IgD-negative memory B cell (primary cell): ENCODE data around the gene KIAA1755. TPM values are rescaled to one million over a fixed set of nuclear protein-coding genes. Genes with fewer than 3 reads are reported as not detected.

Experiments
- H3K27ac Mint-ChIP-seq, 3 donors: one replicate each; pipeline ENCODE4 v1.8.0; 2020 to 2022; ENCODE audit warnings: mild to moderate bottlenecking in 3 of 3, mixed read lengths in 3 of 3, moderate library complexity in 1 of 3
- H3K27me3 Mint-ChIP-seq: one replicate; pipeline ENCODE4 v1.8.0; 2021; ENCODE audit warnings: mixed read lengths
- H3K36me3 Mint-ChIP-seq: one replicate; pipeline ENCODE4 v1.8.0; 2020; ENCODE audit warnings: mild to moderate bottlenecking, mixed read lengths
- H3K4me1 Mint-ChIP-seq, 3 donors: one replicate each; pipeline ENCODE4 v1.8.0; 2020 to 2022; ENCODE audit warnings: mixed read lengths in 3 of 3, mild to moderate bottlenecking in 1 of 3
- H3K4me3 Mint-ChIP-seq, 4 donors: one replicate each; pipeline ENCODE4 v1.8.0; 2020 to 2022; ENCODE audit warnings: mild to moderate bottlenecking in 4 of 4, mixed read lengths in 4 of 4, moderate library complexity in 3 of 4
- H3K9me3 Mint-ChIP-seq, 3 donors: one replicate each; pipeline ENCODE4 v1.8.0; 2020 to 2021; ENCODE audit warnings: mixed read lengths in 3 of 3, mild to moderate bottlenecking in 1 of 3
- polyA plus RNA-seq: library from polyadenylated mRNA; unstranded; fragments of 300-500 nt; fragmentation: Illumina TruSeq; gene quantifications from one replicate; pipeline ENCODE4 v1.2.3, GENCODE V29; 2021

The KIAA1755 gene
- polyA plus RNA-seq, 1 donor from 2014 or later, result not detected

DNA sequence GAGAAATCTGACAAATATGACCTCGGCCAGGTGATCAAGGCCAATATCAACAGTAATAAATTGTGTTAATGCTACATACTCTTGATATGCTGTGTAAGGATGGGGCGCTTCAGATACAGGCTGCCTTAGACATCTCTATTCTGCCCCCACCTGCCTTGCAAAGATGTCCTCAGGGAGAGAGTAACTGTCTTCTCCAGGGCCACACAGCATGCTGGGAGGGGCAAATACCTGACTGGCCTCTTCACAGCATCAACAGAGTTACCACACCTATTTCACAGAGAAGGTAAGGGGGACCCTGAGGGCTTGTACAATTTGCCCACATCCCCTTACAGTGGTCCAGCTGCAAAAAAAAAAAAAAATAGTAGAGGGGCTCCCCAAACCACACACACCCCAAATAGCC is 17.2 kb upstream of the KIAA1755 start:
- Mint-ChIP-seq H3K4me1 (no peaks in the 10 kb centered on the region), H3K36me3 (peaks cover 4% of the 10 kb centered on the region), H3K4me3 (no peak overlapping the region), H3K27me3 (peaks cover 1% of the 10 kb centered on the region), H3K9me3 (no peaks in the 10 kb centered on the region), H3K27ac (no peak overlapping the region)

DNA sequence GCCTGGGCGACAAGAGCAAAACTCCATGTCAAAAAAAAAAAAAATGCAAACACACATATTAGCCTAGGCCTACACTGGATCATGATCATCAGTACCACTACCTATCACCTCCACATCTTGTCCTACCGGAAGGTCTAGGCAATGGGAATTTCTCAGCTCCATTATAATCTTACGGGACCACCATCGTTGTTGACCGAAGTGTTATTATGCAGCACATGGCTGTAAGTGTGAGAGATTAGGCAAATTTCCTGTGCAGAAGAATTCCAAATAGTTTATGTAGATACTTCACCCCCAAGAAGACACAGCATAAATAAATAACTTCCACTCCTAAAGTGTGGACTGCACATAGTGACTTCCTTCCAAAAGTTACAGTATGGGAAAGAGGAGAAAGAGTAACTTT is 16.8 kb upstream of the KIAA1755 start:
- Mint-ChIP-seq H3K27me3 (peaks cover 1% of the 10 kb centered on the region), H3K36me3 (peaks cover 4% of the 10 kb centered on the region), H3K9me3 (no peaks in the 10 kb centered on the region), H3K4me3 (no peak overlapping the region), H3K4me1 (no peaks in the 10 kb centered on the region), H3K27ac (no peak overlapping the region)

DNA sequence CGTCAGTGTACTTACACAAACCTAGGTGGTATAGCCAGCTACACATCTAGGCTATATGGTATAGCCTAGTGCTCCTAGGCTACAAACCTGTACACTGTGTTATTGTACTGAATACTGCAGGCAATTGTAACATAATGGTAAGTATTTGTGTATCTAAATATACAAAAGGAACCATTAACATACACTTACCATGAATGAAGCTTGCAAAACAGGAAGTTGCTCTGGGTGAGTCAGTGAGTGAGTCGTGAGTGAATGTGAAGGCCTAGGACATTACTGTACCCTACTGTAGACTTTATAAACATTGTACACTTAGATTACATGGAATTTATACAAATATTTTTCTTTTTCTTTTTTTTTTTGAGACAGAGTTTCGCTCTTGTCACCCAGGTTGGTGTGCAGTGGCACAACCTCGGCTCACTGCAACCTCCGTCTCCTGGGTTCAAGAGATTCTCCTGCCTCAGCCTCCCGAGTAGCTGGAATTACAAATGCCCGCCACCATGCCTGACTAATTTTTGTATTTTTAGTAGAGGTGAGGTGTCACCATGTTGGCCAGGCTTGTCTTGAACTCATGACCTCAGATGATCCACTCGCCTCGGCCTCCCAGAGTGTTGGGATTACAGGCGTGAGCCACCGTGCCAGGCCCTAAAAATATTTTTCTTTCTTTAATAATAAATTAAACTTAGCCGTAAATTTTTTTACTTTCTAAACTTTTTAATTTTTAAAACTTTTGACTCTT is 15.4 kb upstream of the KIAA1755 start:
- Mint-ChIP-seq H3K27me3 (peaks cover 1% of the 10 kb centered on the region), H3K9me3 (no peaks in the 10 kb centered on the region), H3K36me3 (peaks cover 5% of the 10 kb centered on the region), H3K27ac (no peak overlapping the region), H3K4me1 (no peaks in the 10 kb centered on the region), H3K4me3 (no peak overlapping the region)

DNA sequence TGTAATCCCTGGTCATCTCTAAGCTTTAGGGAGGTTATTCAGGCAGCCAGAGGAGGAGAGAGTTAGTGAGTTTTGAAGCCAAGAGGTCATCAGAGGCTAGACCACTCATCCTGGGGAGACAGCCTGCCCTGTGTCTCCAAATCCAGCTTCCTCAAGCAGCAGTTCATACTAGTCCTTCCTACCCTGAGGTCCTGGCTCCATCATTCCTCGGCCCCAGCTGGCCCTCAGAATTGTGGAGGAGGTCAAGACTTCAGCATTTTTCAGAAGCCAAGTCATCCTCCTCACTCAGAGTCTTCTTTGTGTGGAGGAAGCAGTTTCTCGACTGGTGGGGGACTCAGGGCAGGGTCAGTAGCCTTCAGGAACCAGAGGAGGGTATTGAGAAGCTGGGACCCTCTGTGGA is 12.4 kb upstream of the KIAA1755 start:
- H3K9me3 Mint-ChIP-seq, result no peaks in the 10 kb centered on the region
- H3K36me3 Mint-ChIP-seq, result peaks cover 1% of the 10 kb centered on the region
- no peak overlapping the region for H3K4me3 Mint-ChIP-seq
- H3K27me3 Mint-ChIP-seq, result peaks cover 11% of the 10 kb centered on the region
- H3K4me1 Mint-ChIP-seq, result no peaks in the 10 kb centered on the region
- no peak overlapping the region for H3K27ac Mint-ChIP-seq

DNA sequence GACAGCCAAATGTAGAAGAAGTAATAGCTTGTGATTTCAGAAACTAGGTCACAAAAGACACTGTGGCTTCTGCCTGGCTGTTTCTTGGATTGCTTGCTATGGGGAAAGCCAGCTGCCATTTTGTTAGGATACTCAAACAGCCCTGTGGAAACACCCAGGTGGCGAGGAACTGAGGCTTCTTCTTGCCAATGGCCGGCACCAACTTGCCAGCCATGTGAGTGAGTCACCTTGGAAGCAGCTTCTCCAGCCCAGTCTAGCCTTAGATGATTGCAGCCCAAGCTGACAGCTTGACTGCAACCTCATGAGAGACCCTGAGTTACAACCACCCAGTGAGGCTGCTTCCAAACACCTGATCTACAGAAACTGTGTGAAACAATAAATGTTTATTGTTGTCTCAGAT is 11.9 kb upstream of the KIAA1755 start:
- H3K36me3 Mint-ChIP-seq, result peaks cover 1% of the 10 kb centered on the region
- H3K27ac Mint-ChIP-seq, result no peak overlapping the region
- no peaks in the 10 kb centered on the region for H3K9me3 Mint-ChIP-seq
- no peak overlapping the region for H3K4me3 Mint-ChIP-seq
- peaks cover 12% of the 10 kb centered on the region for H3K27me3 Mint-ChIP-seq
- H3K4me1 Mint-ChIP-seq, result no peaks in the 10 kb centered on the region

DNA sequence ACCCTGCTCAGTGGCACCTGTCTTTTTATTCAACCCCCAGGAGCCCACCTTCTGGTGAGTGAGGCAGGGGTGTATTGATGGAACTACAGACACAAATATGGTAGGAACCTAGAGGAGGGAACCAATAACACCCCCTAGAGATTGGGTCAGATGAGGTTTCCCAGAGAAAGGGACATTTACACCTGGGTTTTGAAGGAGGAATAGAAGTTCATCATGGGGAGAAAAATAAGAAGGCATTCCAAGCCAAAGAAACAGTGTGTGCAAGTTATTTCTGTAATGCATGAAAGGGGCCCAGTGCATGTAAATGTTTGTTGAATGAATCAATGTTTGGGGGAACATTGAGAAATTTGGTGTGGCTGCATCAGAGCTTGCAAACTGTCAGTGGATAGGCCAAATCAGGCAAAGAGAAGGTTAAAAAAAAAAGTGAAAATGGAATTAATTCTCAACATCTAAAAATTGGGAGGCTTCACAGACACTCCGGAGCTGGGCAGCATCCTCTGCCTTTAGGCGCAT is 11.1 kb upstream of the KIAA1755 start:
- H3K36me3 Mint-ChIP-seq, result peaks cover 1% of the 10 kb centered on the region

DNA sequence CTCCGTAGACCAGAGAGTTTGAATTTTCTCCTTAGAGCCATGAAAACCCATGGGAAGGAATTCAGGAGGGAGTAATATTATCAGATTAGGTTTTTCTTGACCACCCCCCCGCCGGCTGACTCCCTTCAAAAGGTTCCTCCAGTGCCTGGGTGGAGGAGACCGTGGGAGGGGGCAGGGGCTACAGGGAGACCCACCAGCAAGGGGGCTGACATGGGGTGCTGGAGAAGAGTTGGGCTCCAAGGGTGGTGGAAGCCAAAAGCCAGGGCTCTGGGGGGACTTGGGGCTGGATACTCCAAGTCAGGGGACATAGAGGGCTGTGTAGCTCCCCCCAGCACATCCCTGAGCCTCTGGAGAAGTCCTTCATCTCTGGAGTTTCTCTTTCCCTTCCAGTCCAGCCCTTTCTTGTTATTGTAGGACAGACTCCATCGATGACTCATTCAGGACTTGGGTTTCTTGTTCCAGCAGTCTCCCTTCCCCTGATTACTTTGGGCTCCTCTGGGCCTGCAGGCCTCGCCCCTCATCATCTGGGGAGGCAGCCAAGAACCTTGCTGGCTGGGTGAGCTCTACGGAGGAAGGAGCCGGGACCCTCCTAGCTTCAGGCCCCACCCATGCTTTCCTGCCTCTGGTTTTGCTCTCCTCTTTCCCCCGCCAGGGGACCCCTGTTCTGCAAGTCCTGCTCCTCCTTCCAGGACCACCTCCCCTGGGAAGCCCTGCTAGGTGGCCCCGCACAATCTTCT is 10.5 kb upstream of the KIAA1755 start:
- H3K4me1 Mint-ChIP-seq, result no peaks in the 10 kb centered on the region
- H3K4me3 Mint-ChIP-seq, result no peak overlapping the region
- peaks cover 1% of the 10 kb centered on the region for H3K36me3 Mint-ChIP-seq
- no peaks in the 10 kb centered on the region for H3K9me3 Mint-ChIP-seq
- H3K27me3 Mint-ChIP-seq, result peaks cover 12% of the 10 kb centered on the region
- no peak overlapping the region for H3K27ac Mint-ChIP-seq

More for the DNA sequence above, 11.1 kb upstream of the KIAA1755 start:
- H3K9me3 Mint-ChIP-seq, result no peaks in the 10 kb centered on the region
- peaks cover 12% of the 10 kb centered on the region for H3K27me3 Mint-ChIP-seq
- no peak overlapping the region for H3K27ac Mint-ChIP-seq
- H3K4me3 Mint-ChIP-seq, result peak overlapping the region in 1 of 4 donors; percentile 12
- H3K4me1 Mint-ChIP-seq, result no peaks in the 10 kb centered on the region

DNA sequence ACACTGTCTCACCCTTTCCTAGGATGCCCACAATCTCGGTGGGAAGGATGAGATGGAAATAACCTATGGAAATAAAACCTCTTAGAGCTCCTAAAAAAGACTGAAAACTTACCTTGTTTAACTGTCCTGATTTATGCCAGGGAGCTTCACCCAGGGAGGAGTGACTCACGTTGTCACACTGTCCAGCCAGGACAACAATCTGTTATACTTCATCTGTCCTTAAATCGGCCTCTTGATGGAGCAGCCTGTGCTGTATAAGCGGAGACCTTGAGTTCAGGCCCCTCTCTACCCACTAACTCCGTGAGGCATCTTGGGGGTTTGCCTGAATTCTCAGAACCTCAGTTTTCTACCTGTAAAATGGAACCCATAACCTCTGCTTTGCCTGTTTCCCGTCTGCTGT is 9.2 kb upstream of the KIAA1755 start:
- Mint-ChIP-seq H3K27me3 (peaks cover 12% of the 10 kb centered on the region), H3K4me1 (no peaks in the 10 kb centered on the region), H3K27ac (no peak overlapping the region), H3K9me3 (no peaks in the 10 kb centered on the region), H3K36me3 (peaks cover 1% of the 10 kb centered on the region), H3K4me3 (no peak overlapping the region)

DNA sequence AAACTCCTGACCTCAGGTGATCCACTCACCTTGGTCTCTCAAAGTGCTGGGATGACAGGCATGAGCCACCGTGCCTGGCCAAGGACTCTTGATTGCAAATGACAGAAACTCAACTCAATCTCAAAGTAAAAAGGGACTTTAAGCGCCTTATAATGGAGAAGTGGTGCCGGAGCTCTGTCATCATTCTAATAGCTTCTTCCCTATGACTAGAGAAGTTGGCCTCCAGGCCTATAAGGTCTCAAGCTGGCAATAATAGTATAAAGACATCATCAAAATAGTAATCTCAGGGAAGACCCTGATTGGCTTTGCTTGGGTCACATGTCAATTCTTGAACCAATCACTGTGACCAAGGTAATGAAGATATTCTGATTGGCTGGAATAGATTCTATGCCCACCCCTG is 8.5 kb upstream of the KIAA1755 start:
- no peak overlapping the region for H3K27ac Mint-ChIP-seq
- H3K36me3 Mint-ChIP-seq, result peaks cover 1% of the 10 kb centered on the region
- H3K9me3 Mint-ChIP-seq, result no peaks in the 10 kb centered on the region
- H3K4me1 Mint-ChIP-seq, result no peaks in the 10 kb centered on the region
- no peak overlapping the region for H3K4me3 Mint-ChIP-seq
- H3K27me3 Mint-ChIP-seq, result peaks cover 12% of the 10 kb centered on the region

DNA sequence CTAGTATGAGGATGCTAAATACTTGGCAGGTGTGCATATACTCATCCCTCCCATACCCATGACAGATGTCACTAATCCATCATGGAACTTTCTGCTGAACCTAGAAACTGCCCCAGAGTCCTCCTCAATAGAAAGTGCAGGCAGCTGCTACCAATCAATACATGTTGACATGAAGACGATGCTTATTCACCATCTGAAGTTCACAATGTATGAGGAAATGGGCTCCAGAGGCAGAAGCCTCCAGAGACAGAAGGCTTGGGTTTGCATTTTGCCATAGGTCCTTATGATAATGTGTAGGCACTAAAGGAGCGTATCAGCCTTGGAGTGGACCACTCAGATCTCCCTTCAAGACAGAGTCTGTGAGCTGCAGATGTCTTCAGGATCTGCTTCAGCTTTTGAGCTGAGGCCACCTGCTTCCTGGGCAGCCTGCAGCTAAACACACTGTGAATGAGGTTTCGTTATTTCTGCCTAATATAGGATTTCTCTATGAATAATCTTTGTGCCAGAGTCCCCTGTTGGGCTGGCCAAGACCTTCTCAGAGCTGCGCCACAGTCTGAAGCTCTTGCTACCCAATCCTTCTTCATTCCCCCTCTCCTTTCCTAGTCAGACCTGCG is 7.5 kb upstream of the KIAA1755 start:
- H3K27ac Mint-ChIP-seq, result no peak overlapping the region
- no peaks in the 10 kb centered on the region for H3K9me3 Mint-ChIP-seq
- H3K27me3 Mint-ChIP-seq, result peaks cover 12% of the 10 kb centered on the region
- peaks cover 1% of the 10 kb centered on the region for H3K36me3 Mint-ChIP-seq
- no peak overlapping the region for H3K4me3 Mint-ChIP-seq
- H3K4me1 Mint-ChIP-seq, result no peaks in the 10 kb centered on the region

DNA sequence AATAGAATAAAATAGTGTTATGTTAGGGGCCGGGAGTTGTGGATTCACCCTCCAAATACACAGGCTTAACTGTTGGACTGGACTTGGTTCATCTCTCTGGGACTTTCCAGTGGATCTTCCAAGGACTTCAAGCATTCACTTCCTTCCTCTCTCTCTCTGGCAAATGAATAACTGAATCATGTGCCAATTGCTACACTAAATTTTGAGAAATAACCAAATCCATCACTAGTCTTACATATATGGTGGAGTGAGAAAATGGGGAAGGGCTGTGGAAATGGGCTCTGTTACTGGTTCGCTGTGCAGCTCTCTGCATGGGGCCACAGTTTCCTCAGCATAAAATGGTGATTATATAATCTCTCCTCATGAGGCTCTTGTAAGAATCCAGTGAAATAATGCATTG is 6.8 kb upstream of the KIAA1755 start:
- no peak overlapping the region for H3K27ac Mint-ChIP-seq
- peaks cover 12% of the 10 kb centered on the region for H3K27me3 Mint-ChIP-seq
- no peaks in the 10 kb centered on the region for H3K4me1 Mint-ChIP-seq
- no peak overlapping the region for H3K4me3 Mint-ChIP-seq
- peaks cover 1% of the 10 kb centered on the region for H3K36me3 Mint-ChIP-seq
- no peaks in the 10 kb centered on the region for H3K9me3 Mint-ChIP-seq

DNA sequence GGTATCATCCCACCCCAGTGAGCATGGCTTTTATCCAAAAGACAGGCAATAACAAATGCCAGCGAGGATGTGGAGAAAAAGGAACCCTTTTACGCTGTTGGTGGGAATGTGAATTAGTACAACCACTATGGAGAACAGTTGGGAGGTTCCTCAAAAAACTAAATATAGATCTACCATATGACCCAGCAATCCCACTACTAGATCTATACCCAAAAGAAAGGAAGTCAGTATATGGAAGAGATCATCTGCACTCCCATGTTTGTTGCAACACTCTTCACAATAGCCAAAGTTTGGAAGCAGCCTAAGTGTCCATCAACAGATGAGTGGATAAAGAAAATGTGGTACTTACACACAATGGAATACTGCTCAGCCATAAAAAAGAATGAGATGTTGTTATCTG is 5.9 kb upstream of the KIAA1755 start:
- Mint-ChIP-seq H3K27me3 (peaks cover 17% of the 10 kb centered on the region), H3K36me3 (no peaks in the 10 kb centered on the region), H3K27ac (no peak overlapping the region), H3K4me3 (no peak overlapping the region), H3K9me3 (no peaks in the 10 kb centered on the region), H3K4me1 (no peaks in the 10 kb centered on the region)

DNA sequence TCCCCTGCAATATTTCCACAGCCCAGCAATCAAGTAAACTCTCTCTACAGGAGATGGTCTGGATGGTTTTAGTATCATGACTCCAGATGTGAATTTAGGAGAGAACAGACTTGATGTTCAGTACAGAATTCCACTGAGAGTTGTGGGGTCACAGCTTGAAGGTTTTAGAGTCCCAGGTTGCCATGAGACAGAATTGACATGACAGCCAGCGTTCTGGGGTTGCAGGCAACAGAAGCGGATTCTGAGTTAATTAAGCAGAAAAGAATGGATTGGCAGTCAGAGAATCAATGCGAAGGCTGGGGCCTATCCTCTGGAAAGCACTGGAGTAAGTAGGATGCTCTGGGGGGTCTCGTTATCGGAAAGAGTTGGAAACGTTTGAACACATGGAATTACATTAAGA is 2.4 kb upstream of the KIAA1755 start:
- Mint-ChIP-seq H3K9me3 (no peaks in the 10 kb centered on the region), H3K4me1 (no peaks in the 10 kb centered on the region), H3K36me3 (no peaks in the 10 kb centered on the region), H3K27me3 (peaks cover 31% of the 10 kb centered on the region), H3K4me3 (no peak overlapping the region), H3K27ac (no peak overlapping the region)

DNA sequence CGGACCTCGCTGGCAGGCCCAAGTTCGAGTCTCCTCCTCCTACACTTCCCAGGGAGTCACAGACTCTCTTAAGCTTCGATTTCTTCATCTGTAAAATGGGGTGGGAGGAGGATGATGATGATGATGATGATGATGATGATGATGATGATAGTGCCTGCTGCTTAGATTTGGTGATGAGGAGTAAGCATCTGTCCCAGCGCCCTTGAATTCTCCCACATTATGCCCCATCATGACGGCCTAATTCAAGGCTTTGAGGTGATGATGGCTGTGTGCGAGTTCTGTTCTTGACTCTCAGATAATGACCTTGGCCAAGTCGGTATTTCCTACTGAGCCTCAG is 487 bp upstream of the KIAA1755 start:
- Mint-ChIP-seq H3K36me3 (no peaks in the 10 kb centered on the region), H3K9me3 (no peaks in the 10 kb centered on the region), H3K4me1 (no peaks in the 10 kb centered on the region), H3K27ac (no peak overlapping the region), H3K27me3 (peaks cover 33% of the 10 kb centered on the region), H3K4me3 (no peak overlapping the region)

DNA sequence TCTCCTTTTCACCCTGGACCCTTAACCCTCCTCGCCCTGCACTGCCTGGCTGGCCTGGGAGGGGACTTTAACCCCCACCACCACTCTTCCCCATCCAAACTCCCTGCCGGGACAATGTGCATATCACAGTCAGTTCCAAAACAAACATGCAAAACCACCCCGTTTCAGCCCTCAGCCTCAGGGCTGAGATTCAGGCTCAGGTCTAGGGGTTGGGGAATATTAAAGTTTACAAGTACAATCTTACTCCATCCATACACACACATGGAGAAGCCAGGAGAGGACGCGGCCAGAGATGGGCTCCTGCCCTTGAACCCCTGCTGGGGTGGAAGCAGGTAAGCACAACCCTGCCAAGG is 534 bp downstream of the KIAA1755 start:
- peak overlapping the region in 1 of 4 donors; percentile 56 for H3K4me3 Mint-ChIP-seq
- no peaks in the 10 kb centered on the region for H3K4me1 Mint-ChIP-seq
- no peak overlapping the region for H3K27ac Mint-ChIP-seq
- no peaks in the 10 kb centered on the region for H3K36me3 Mint-ChIP-seq
- H3K9me3 Mint-ChIP-seq, result no peaks in the 10 kb centered on the region
- H3K27me3 Mint-ChIP-seq, result peaks cover 34% of the 10 kb centered on the region
